Caco-2 (cell line): ENCODE data around the gene TSC22D2. TPM values are rescaled to one million over a fixed set of nuclear protein-coding genes. Genes with fewer than 3 reads are reported as not detected.

Experiments
- BruUV-seq: library from RNA; stranded (reverse); fragments of 400-500 nt; replicated peaks from 2 replicates; lab custom pipeline; 2021; lab: Mats Ljungman, UMichigan
- CTCF ChIA-PET: fragments of 300-600 bp; sonication (Branson Sonifier 250); formaldehyde crosslinking; loops from one replicate; lab custom pipeline; 2022; ENCODE audit warnings: antibody characterized with exemption; lab: Charles Lee
- POLR2A ChIA-PET: fragments of 300-600 bp; sonication (Branson Sonifier 250); formaldehyde crosslinking; loops from one replicate; lab custom pipeline; 2022; ENCODE audit warnings: antibody characterized with exemption; lab: Charles Lee
- DNase-seq, 2 experiments: peaks; one replicate each; pipeline versions ENCODE4 v3.0.0 to v3.0.0-alpha.2; 2020 to 2022
- H3K27me3 ChIP-seq: replicated peaks from 2 replicates; pipeline ENCODE4 v1.6.0; 2011; ENCODE audit warnings: low read length; ENCODE audit not compliant: control insufficient read depth, insufficient read depth
- H3K36me3 ChIP-seq: 2 replicates; pipeline ENCODE4 v1.5.1; 2011; ENCODE audit warnings: low read length; ENCODE audit not compliant: control insufficient read depth, insufficient read depth
- H3K4me1 ChIP-seq: fragments of 250-450 bp; sonication (Bioruptor Pico); 2 replicates; pipeline ENCODE4 v1.5.1; 2020; ENCODE audit warnings: mild to moderate bottlenecking
- H3K4me3 ChIP-seq: 2 replicates; pipeline ENCODE4 v1.5.1; 2011; ENCODE audit warnings: low read depth, mild to moderate bottlenecking, control low read depth, low read length
- H3K9me3 ChIP-seq: fragments of 250-450 bp; sonication (Bioruptor Pico); 2 replicates; pipeline ENCODE4 v1.5.1; 2020; ENCODE audit warnings: mild to moderate bottlenecking, moderate library complexity
- H3K27ac Mint-ChIP-seq: one replicate; pipeline ENCODE4 v1.8.0; 2022; ENCODE audit warnings: mixed read lengths; ENCODE audit not compliant: unreplicated experiment
- H3K27me3 Mint-ChIP-seq: one replicate; pipeline ENCODE4 v1.8.0; 2022; ENCODE audit warnings: mixed read lengths; ENCODE audit not compliant: insufficient read depth, unreplicated experiment
- H3K36me3 Mint-ChIP-seq: one replicate; pipeline ENCODE4 v1.8.0; 2022; ENCODE audit warnings: mild to moderate bottlenecking, mixed read lengths; ENCODE audit not compliant: insufficient read depth, unreplicated experiment
- H3K4me1 Mint-ChIP-seq: one replicate; pipeline ENCODE4 v1.8.0; 2022; ENCODE audit warnings: low read depth, mixed read lengths; ENCODE audit not compliant: unreplicated experiment
- H3K4me3 Mint-ChIP-seq: one replicate; pipeline ENCODE4 v1.8.0; 2022; ENCODE audit warnings: mild to moderate bottlenecking, moderate library complexity, mixed read lengths; ENCODE audit not compliant: unreplicated experiment
- H3K9me3 Mint-ChIP-seq: one replicate; pipeline ENCODE4 v1.8.0; 2022; ENCODE audit warnings: mixed read lengths; ENCODE audit not compliant: unreplicated experiment
- intact Hi-C: fragments of 100-400 bp; cut with micrococcal nuclease; formaldehyde crosslinking; loops from one replicate; pipeline ENCODE4 v1.10.0; 2022; ENCODE audit not compliant: unreplicated experiment
- total RNA-seq: library from RNA; stranded (reverse); gene quantifications from 2 replicates; pipeline ENCODE4 v1.2.3, GENCODE V29; 2022
- TF ChIP-seq, protein P1 (sequence below), 2 experiments: fragments of 200-600 bp in 1 of 2; IDR thresholded peaks; 1 replicate in 1 of 2; 2 replicates in 1 of 2; pipeline versions ENCODE4 v1.5.1 to v1.8.0; 2011 to 2022; ENCODE audit warnings: antibody characterized with exemption in 1 of 2, control low read depth in 1 of 2, inconsistent platforms in 1 of 2, low read depth in 1 of 2, low read length in 1 of 2, mild to moderate bottlenecking in 1 of 2, moderate library complexity in 1 of 2; ENCODE audit not compliant: insufficient read depth in 1 of 2, severe bottlenecking in 1 of 2, unreplicated experiment in 1 of 2

Gene TSC22D2
- total RNA-seq, 1 experiment from 2014 or later = 30.8 TPM

DNA sequence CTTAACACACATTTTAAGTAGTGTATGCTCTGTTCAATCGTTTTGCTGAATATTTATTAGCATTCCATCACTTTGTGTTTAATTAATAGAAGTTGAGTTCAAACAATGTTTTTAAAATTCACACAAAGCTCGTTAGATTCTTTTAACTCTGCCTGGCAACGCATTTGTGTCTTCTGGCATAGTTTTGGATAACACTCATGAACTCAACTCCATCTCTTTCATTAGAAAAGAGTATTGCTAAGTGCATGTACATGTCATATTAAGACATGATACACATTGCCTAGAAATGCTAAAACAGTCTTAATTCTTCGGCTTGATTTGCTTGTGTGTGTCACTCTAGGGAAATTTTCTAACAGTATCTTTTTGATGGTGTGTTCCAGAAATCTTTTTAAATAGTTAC lies 15.7 kb downstream of the TSC22D2 start:
- intact Hi-C loops = no loop called here
- Mint-ChIP-seq H3K36me3 (peaks cover 11% of the 10 kb centered on the region), H3K9me3 (no peaks in the 10 kb centered on the region), H3K4me3 (no peak overlapping the region), H3K27ac (no peak overlapping the region), H3K4me1 (no peaks in the 10 kb centered on the region), H3K27me3 (no peaks in the 10 kb centered on the region)
- Histone ChIP-seq H3K36me3 (no peaks in the 10 kb centered on the region), H3K27me3 (no peaks in the 10 kb centered on the region), H3K9me3 (no peaks in the 10 kb centered on the region), H3K4me3 (no peak overlapping the region), H3K4me1 (peaks cover 5% of the 10 kb centered on the region; the same call in 1 of the 2 replicates)
- TF ChIP-seq, protein P1, sequence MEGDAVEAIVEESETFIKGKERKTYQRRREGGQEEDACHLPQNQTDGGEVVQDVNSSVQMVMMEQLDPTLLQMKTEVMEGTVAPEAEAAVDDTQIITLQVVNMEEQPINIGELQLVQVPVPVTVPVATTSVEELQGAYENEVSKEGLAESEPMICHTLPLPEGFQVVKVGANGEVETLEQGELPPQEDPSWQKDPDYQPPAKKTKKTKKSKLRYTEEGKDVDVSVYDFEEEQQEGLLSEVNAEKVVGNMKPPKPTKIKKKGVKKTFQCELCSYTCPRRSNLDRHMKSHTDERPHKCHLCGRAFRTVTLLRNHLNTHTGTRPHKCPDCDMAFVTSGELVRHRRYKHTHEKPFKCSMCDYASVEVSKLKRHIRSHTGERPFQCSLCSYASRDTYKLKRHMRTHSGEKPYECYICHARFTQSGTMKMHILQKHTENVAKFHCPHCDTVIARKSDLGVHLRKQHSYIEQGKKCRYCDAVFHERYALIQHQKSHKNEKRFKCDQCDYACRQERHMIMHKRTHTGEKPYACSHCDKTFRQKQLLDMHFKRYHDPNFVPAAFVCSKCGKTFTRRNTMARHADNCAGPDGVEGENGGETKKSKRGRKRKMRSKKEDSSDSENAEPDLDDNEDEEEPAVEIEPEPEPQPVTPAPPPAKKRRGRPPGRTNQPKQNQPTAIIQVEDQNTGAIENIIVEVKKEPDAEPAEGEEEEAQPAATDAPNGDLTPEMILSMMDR (IDR thresholded peaks at IDR 0.05; ENCODE audit: insufficient read depth in 1 of 2, low read depth in 1 of 2, low read length in 1 of 2, severe bottlenecking in 1 of 2, unreplicated experiment in 1 of 2) = no peak
- no TSS peak for BruUV-seq
- ChIA-PET POLR2A (no interaction called here), CTCF (no interaction called here)
- no peak for DNase-seq

GRCh38 chr3:150426292-150426691 lies 18.2 kb downstream of the TSC22D2 start:
- CTCF ChIA-PET = no interaction called here
- H3K4me3 ChIP-seq = no peak overlapping the region
- H3K27me3 ChIP-seq = no peaks in the 10 kb centered on the region
- no peak overlapping the region for H3K4me3 Mint-ChIP-seq
- peaks cover 24% of the 10 kb centered on the region for H3K36me3 Mint-ChIP-seq
- no TSS peak for BruUV-seq
- TF ChIP-seq, protein P1 (IDR thresholded peaks at IDR 0.05; ENCODE audit: insufficient read depth in 1 of 2, low read depth in 1 of 2, low read length in 1 of 2, severe bottlenecking in 1 of 2, unreplicated experiment in 1 of 2) = no peak
- no peaks in the 10 kb centered on the region for H3K9me3 Mint-ChIP-seq
- no peaks in the 10 kb centered on the region for H3K9me3 ChIP-seq
- H3K4me1 ChIP-seq = peaks cover 11% of the 10 kb centered on the region; the same call in 1 of the 2 replicates
- POLR2A ChIA-PET = no interaction called here
- no peaks in the 10 kb centered on the region for H3K27me3 Mint-ChIP-seq
- H3K4me1 Mint-ChIP-seq = no peaks in the 10 kb centered on the region
- DNase-seq = no peak
- no peaks in the 10 kb centered on the region for H3K36me3 ChIP-seq
- intact Hi-C loops = no loop called here
- no peak overlapping the region for H3K27ac Mint-ChIP-seq

- CTCF ChIA-PET = no interaction called here
- no peaks in the 10 kb centered on the region for H3K27me3 Mint-ChIP-seq
- H3K27me3 ChIP-seq = no peaks in the 10 kb centered on the region
- intact Hi-C loops = no loop called here
- H3K36me3 ChIP-seq = no peaks in the 10 kb centered on the region
- no peak overlapping the region for H3K27ac Mint-ChIP-seq
- no peaks in the 10 kb centered on the region for H3K9me3 Mint-ChIP-seq
- no peak overlapping the region for H3K4me3 ChIP-seq
- no peaks in the 10 kb centered on the region for H3K9me3 ChIP-seq
- no TSS peak for BruUV-seq
- TF ChIP-seq, protein P1 (IDR thresholded peaks at IDR 0.05; ENCODE audit: insufficient read depth in 1 of 2, low read depth in 1 of 2, low read length in 1 of 2, severe bottlenecking in 1 of 2, unreplicated experiment in 1 of 2) = no peak
- peaks cover 14% of the 10 kb centered on the region; the same call in 1 of the 2 replicates for H3K4me1 ChIP-seq
- no peak for DNase-seq
- peaks cover 24% of the 10 kb centered on the region for H3K36me3 Mint-ChIP-seq
- no peak overlapping the region for H3K4me3 Mint-ChIP-seq
- POLR2A ChIA-PET = no interaction called here
- H3K4me1 Mint-ChIP-seq = no peaks in the 10 kb centered on the region
Observed at GRCh38 chr3:150428562-150428961, 20.5 kb downstream of the TSC22D2 start.
